ENCODE data around the gene TUBD1. TPM values are rescaled to one million over a fixed set of nuclear protein-coding genes. Genes with fewer than 3 reads are reported as not detected.
"Not testable (repeated sequence)": the region's sequence is repeated elsewhere in the genome, so short reads cannot be mapped to it uniquely, and the experiment has no call there.

The TUBD1 gene
- total RNA-seq = 11.0 TPM

- FAIRE-seq (peak; percentile 34), DNase-seq (ENCODE audit: low spot score in 2 of 2) (peak; percentile 88 to 93)
Observed at GRCh38 chr17:59892924-59893675, at the start of gene TUBD1, which contains the start of gene RPS6KB1. TUBD1 (minus strand) TSS chr17:59892943; CDS start chr17:59891002, 1,941 bp downstream. RPS6KB1 (plus strand) TSS chr17:59893121; CDS start chr17:59893185, 64 bp downstream.

- FAIRE-seq = no peak
- DNase-seq (ENCODE audit: low spot score in 2 of 2) = no peak
Observed at GRCh38 chr17:59941131-59941530, 48.4 kb upstream of the TUBD1 start.

GRCh38 chr17:59940697-59941096 is 48.0 kb upstream of the TUBD1 start:
- FAIRE-seq = not testable (repeated sequence)

DNA sequence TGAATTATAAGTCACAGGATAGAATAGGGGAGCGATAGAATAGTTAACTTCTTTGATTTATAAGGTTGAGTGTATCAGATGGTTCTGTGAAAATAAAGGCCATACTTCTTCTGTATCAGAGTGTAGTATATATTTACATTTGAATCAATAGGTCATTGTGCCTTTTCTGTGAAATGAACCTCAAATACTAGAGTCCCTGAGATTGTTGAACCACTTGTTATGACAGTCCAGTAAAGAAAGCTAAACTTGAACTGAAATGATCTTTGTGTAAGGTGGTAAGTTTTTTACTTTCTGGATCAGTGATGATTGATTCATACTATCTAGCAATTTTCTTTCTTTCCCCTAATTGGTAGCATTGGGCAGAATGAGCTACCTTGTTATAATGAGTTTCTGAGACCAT is 40.6 kb upstream of the TUBD1 start:
- not testable (repeated sequence) for DNase-seq (ENCODE audit: low spot score in 2 of 2); FAIRE-seq

More at GRCh38 chr17:59940697-59941096, 48.0 kb upstream of the TUBD1 start:
- DNase-seq (ENCODE audit: low spot score in 2 of 2) = not testable (repeated sequence)

DNA sequence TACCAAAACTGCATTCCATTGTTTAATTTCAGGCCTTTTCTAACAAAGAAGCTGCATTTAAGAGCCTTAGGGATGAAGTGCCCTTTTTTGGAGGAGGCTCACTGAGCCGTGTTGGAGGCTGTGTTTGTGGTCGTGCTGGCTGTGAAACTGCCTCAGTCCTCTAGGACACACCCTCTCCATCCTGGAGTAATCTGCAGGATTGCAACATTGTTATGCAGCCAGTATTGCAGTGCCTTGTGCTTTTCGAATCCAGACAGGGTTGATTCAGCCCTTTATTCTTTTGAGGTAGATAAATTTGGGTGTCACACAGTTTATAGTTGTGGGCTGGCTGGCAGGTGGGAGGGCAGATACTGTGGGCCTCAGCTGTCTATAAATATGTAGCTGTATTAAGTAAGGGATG is 38.0 kb upstream of the TUBD1 start:
- not testable (repeated sequence) for DNase-seq (ENCODE audit: low spot score in 2 of 2); FAIRE-seq

DNA sequence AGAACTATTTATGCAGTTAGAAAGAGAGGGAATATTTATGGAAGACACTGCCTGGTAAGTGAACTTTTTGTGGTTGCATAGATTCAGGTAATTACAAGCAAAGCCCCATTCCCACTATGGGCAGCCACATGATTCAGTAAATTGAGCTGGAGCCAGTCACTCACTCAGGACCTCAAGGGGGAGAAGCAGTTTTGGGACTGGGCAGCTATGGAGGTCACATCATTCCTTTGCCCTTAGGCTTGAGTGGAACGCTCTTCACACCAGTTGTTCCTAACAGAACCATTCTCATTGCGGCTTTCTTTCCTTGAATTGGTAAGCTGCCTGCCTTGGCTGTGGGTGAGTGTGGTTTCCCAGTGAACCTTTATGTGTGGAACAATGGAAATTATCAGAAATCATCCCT is 37.4 kb upstream of the TUBD1 start:
- DNase-seq (ENCODE audit: low spot score in 2 of 2); FAIRE-seq: not testable (repeated sequence)

- FAIRE-seq = not testable (repeated sequence)
Observed at GRCh38 chr17:59920637-59921036, 27.9 kb upstream of the TUBD1 start.

GRCh38 chr17:59916446-59916845 is 23.7 kb upstream of the TUBD1 start:
- no peak for FAIRE-seq
- DNase-seq (ENCODE audit: low spot score in 2 of 2) = no peak

More at GRCh38 chr17:59920637-59921036, 27.9 kb upstream of the TUBD1 start:
- DNase-seq (ENCODE audit: low spot score in 2 of 2) = not testable (repeated sequence)

GRCh38 chr17:59914274-59914854 is 21.6 kb upstream of the TUBD1 start:
- peak; percentile 84 for FAIRE-seq
- DNase-seq (ENCODE audit: low spot score in 2 of 2) = peak in 1 of 2 donors; percentile 48

- no peak for FAIRE-seq
- no peak for DNase-seq (ENCODE audit: low spot score in 2 of 2)
Observed at GRCh38 chr17:59907467-59907866, 14.7 kb upstream of the TUBD1 start.

GRCh38 chr17:59903455-59903854 is 10.7 kb upstream of the TUBD1 start:
- DNase-seq (ENCODE audit: low spot score in 2 of 2) (no peak), FAIRE-seq (no peak)

- no peak for DNase-seq (ENCODE audit: low spot score in 2 of 2)
- FAIRE-seq = no peak
Observed at GRCh38 chr17:59901604-59902003, 8.9 kb upstream of the TUBD1 start.

DNA sequence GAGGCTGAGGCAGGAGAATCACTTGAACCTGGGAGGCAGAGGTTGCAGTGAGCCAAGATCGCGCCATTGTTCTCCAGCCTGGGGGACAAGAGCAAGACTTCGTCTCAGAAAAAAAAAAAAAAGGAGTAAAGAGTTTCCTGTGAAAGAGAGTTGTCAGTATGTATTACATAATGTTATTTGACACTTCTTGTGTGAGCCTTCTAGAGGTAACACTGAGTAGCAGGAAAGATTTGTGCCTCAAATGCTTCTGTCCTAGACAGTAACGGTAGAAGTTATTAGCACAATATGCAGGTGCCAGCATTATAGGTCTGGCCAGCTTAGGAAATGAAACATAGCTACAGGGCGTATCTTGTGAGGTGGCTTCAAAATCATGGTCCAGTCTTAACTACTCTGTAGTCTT is 6.4 kb upstream of the TUBD1 start:
- no peak for FAIRE-seq

GRCh38 chr17:59897090-59897489 is 4.3 kb upstream of the TUBD1 start:
- DNase-seq (ENCODE audit: low spot score in 2 of 2) (no peak), FAIRE-seq (no peak)

More for the DNA sequence above, 6.4 kb upstream of the TUBD1 start:
- DNase-seq (ENCODE audit: low spot score in 2 of 2) = no peak

DNA sequence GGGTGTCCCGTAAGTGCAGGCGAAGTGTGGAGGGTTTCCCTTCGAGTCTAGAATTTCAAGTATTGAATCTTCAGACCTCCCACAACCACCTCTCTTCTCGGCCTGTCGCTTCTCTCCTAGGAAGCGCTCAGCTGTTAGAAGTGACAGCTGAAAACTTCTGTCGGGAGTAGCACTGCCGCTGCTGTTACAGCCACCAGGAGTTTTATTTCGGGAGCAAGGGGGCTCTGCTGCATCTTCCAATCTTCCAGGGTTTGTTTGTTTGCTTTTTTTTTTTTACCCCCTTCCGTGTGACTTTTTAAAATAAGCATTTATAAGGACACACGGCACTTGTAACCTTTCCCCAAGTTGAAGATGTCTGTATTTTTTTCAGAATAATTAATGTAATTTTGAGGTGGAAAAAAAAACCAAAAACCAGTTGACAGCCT is 945 bp upstream of the TUBD1 start:
- peak in 1 of 2 donors; percentile 28 for DNase-seq (ENCODE audit: low spot score in 2 of 2)
- no peak for FAIRE-seq

- no peak for FAIRE-seq
- DNase-seq (ENCODE audit: low spot score in 2 of 2) = no peak
Observed at GRCh38 chr17:59892251-59892923, 356 bp downstream of the TUBD1 start.

GRCh38 chr17:59890720-59891119 is 2.0 kb downstream of the TUBD1 start:
- FAIRE-seq = no peak
- DNase-seq (ENCODE audit: low spot score in 2 of 2) = no peak

DNA sequence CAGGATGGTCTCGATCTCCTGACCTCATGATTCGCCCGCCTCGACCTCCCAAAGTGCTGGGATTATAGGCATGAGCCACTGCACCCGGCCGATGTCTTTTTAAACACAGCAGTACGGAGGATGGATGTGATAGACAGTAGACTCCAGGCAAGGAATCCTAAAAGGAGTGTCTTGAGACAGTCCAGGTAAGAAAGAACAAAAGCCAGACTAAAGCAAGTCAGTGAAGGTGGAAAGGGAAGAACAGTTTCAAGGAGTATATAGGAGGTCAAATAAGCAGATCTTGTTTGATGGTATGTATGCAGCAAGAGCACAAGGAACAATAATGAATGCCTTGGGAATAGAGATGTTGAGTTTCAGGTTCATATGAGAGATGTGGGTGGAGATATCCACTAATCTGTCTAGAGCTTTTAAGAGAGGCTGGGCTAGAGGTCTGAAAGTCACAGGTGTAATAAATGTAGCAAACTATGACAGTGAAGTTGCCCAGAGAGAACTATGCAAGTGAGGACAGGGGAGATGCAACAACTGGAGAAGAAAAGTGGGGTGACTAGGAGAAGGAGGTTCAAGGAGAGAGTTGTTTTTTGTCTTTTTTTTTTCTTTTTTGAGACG is 4.5 kb downstream of the TUBD1 start:
- DNase-seq (ENCODE audit: low spot score in 2 of 2) (no peak), FAIRE-seq (no peak)

DNA sequence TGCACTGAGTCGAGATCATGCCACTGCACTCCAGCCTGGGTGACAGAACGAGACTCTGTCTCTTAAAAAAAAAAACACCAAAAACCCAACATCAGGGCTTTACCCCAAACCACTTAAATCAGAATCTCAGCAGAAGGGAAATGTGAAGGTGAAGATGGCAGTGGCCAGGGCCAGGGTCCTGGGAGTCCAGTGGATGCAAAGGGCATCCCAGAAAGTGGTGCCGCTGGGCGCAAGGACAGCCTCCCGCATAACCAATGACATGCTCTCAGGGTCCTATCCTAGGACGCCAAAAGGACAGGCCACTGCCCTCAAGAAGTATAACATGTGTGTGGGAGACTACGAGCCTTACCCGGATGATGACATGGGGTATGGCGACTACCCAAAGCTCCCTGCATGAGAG is 7.9 kb downstream of the TUBD1 start:
- DNase-seq (ENCODE audit: low spot score in 2 of 2) (no peak), FAIRE-seq (no peak)

DNA sequence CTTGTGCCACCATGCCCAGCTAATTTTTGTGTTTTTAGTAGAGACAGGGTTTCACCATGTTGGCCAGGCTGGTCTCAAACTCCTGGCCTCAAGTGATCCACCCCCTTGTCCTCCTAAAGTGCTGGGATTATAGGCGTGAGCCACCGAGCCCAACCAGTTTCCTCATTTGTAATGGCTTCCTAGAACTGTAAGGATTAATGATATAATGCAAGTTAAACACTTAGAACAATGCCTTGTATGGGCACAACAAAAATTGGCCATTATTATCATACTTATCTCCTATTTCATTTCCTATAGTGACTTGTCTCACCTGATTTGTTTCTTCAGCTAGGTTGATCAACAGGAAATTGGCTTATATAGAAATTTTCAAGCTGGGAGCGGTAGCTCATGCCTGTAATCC is 14.1 kb downstream of the TUBD1 start:
- no peak for DNase-seq (ENCODE audit: low spot score in 2 of 2)
- no peak for FAIRE-seq

GRCh38 chr17:59877965-59878364 is 14.8 kb downstream of the TUBD1 start:
- DNase-seq (ENCODE audit: low spot score in 2 of 2) = no peak
- FAIRE-seq = no peak

All from frontal cortex (tissue), 4 donors.